H54 (cell line): ENCODE results near the gene DTNBP1.

ENCODE experiments used
- DNase-seq: peaks from one replicate; pipeline ENCODE4 v3.0.0; 2011; ENCODE audit warnings: low spot score, mixed read lengths; ENCODE audit not compliant: insufficient read length
- FAIRE-seq: peaks from 3 replicates; lab custom pipeline; 2011; peaks lifted over from hg19 to GRCh38; lab: Jason Lieb, UNC
- POLR2A ChIP-seq: IDR thresholded peaks from 2 replicates; pipeline ENCODE4 v1.6.1; 2011; ENCODE audit warnings: low read depth, mild to moderate bottlenecking, low read length

Gene DTNBP1

GRCh38 chr6:15626878-15627674 lies 35.8 kb downstream of the DTNBP1 start:
- no peak for FAIRE-seq
- no peak for DNase-seq
- TF ChIP-seq POLR2A: no peak

GRCh38 chr6:15626160-15626559 lies 36.7 kb downstream of the DTNBP1 start:
- FAIRE-seq: peak; percentile 38
- no peak for TF ChIP-seq POLR2A
- no peak for DNase-seq

GRCh38 chr6:15623276-15624116 lies 39.3 kb downstream of the DTNBP1 start:
- no peak for TF ChIP-seq POLR2A
- DNase-seq (peak; percentile 11), FAIRE-seq (peak; percentile 75)

- TF ChIP-seq POLR2A: no peak
- FAIRE-seq (peak; percentile 36), DNase-seq (no peak)
Observed at GRCh38 chr6:15622045-15622740, 40.6 kb downstream of the DTNBP1 start.

- TF ChIP-seq POLR2A: no peak
- no peak for DNase-seq
- peak; percentile 94 for FAIRE-seq
Observed at GRCh38 chr6:15621203-15622044, 41.4 kb downstream of the DTNBP1 start.

GRCh38 chr6:15620611-15621010 lies 42.2 kb downstream of the DTNBP1 start:
- DNase-seq: no peak
- no peak for FAIRE-seq
- no peak for TF ChIP-seq POLR2A

GRCh38 chr6:15619330-15619729 lies 43.5 kb downstream of the DTNBP1 start:
- FAIRE-seq (no peak), DNase-seq (no peak)
- no peak for TF ChIP-seq POLR2A

GRCh38 chr6:15618685-15619084 lies 44.1 kb downstream of the DTNBP1 start:
- TF ChIP-seq POLR2A: no peak
- no peak for FAIRE-seq
- DNase-seq: no peak

GRCh38 chr6:15616261-15616660 lies 46.6 kb downstream of the DTNBP1 start:
- no peak for TF ChIP-seq POLR2A
- no peak for FAIRE-seq
- no peak for DNase-seq

- TF ChIP-seq POLR2A: no peak
- peak; percentile 67 for FAIRE-seq
Observed at GRCh38 chr6:15615802-15616201, 47.0 kb downstream of the DTNBP1 start.

GRCh38 chr6:15614277-15614676 lies 48.6 kb downstream of the DTNBP1 start:
- no peak for TF ChIP-seq POLR2A
- DNase-seq (no peak), FAIRE-seq (no peak)

More at GRCh38 chr6:15615802-15616201, 47.0 kb downstream of the DTNBP1 start:
- DNase-seq: no peak

GRCh38 chr6:15608396-15608795 lies 54.4 kb downstream of the DTNBP1 start:
- TF ChIP-seq POLR2A: no peak
- FAIRE-seq: peak; percentile 92
- peak; percentile 64 for DNase-seq

- no peak for TF ChIP-seq POLR2A
- DNase-seq: no peak
- no peak for FAIRE-seq
Observed at GRCh38 chr6:15607603-15608002, 55.2 kb downstream of the DTNBP1 start.

- no peak for FAIRE-seq
- no peak for DNase-seq
- no peak for TF ChIP-seq POLR2A
Observed at GRCh38 chr6:15606347-15606746, 56.5 kb downstream of the DTNBP1 start.
